K562 (cell line): ENCODE measurements around the gene LSM4. TPM values are rescaled to one million over a fixed set of nuclear protein-coding genes. Genes with fewer than 3 reads are reported as not detected.

ENCODE experiments used
- ATF1 ChIP-seq, 2 experiments: fragments of 450-650 bp in 1 of 2; IDR thresholded peaks; 2 replicates each; pipeline ENCODE4 v1.6.1; 2016; ENCODE audit warnings: missing compliant biosample characterization in 1 of 2, missing genetic modification characterization in 1 of 2
- CHD4 ChIP-seq: fragments of 200-600 bp; sonication (generic); IDR thresholded peaks from 3 replicates; pipeline ENCODE4 v1.6.1; 2012; ENCODE audit warnings: low read depth, mild to moderate bottlenecking, mixed read lengths, low read length, inconsistent platforms; ENCODE audit not compliant: insufficient read depth, insufficient replicate concordance, poor library complexity, severe bottlenecking
- FOSL1 ChIP-seq: fragments of 200-800 bp; sonication (Bioruptor generic); conservative IDR thresholded peaks from 2 replicates; pipeline ENCODE4 v1.6.1; 2016; ENCODE audit warnings: missing genetic modification characterization, missing compliant biosample characterization
- IRF2 ChIP-seq: sonication (generic); formaldehyde crosslinking; IDR thresholded peaks from 2 replicates; pipeline ENCODE4 v1.8.1; 2022; ENCODE audit warnings: mild to moderate bottlenecking, missing genetic modification reagents
- MEF2D ChIP-seq: conservative IDR thresholded peaks from 2 replicates; pipeline ENCODE4 v1.6.1; 2016; ENCODE audit warnings: low read depth, missing genetic modification characterization, missing compliant biosample characterization
- MYNN ChIP-seq, 2 experiments: sonication (generic); formaldehyde crosslinking in 1 of 2; IDR thresholded peaks; 2 replicates each; pipeline versions ENCODE4 v1.5.0 to v1.6.1; 2016 to 2020; ENCODE audit warnings: antibody characterized with exemption in 1 of 2, missing genetic modification reagents in 1 of 2
- RBM25 ChIP-seq: fragments of 200-400 bp; formaldehyde crosslinking; IDR thresholded peaks from 2 replicates; pipeline ENCODE4 v1.6.1; 2018; ENCODE audit warnings: low read length, low read depth, moderate library complexity; ENCODE audit not compliant: severe bottlenecking
- TAF1 ChIP-seq: IDR thresholded peaks from 2 replicates; pipeline ENCODE4 v1.6.1; 2011; ENCODE audit warnings: mild to moderate bottlenecking, low read length, moderate library complexity; ENCODE audit not compliant: insufficient read depth, control insufficient read depth, severe bottlenecking; ENCODE audit errors: extremely low read depth
- TFAP4 ChIP-seq: sonication (generic); formaldehyde crosslinking; IDR thresholded peaks from 2 replicates; pipeline ENCODE4 v1.8.0; 2022; ENCODE audit warnings: missing genetic modification reagents, mild to moderate bottlenecking, moderate library complexity, borderline replicate concordance
- TFE3 ChIP-seq: fragments of 450-650 bp; formaldehyde crosslinking; IDR thresholded peaks from 2 replicates; pipeline ENCODE4 v1.4.0; 2020; ENCODE audit warnings: mild to moderate bottlenecking, mixed read lengths
- TRIM28 ChIP-seq: fragments of 450-650 bp; IDR thresholded peaks from 2 replicates; pipeline ENCODE4 v1.6.1; 2017
- TSC22D4 ChIP-seq: fragments of 450-650 bp; IDR thresholded peaks from 2 replicates; pipeline ENCODE4 v1.6.1; 2016; ENCODE audit warnings: missing genetic modification characterization, missing biosample characterization, control low read depth
- ZC3H4 ChIP-seq: sonication (generic); formaldehyde crosslinking; IDR thresholded peaks from 2 replicates; pipeline ENCODE4 v1.9.0; 2021; ENCODE audit warnings: missing genetic modification reagents, borderline replicate concordance
- ZNF695 ChIP-seq: fragments of 450-650 bp; formaldehyde crosslinking; IDR thresholded peaks from 2 replicates; pipeline ENCODE4 v1.4.0; 2020; ENCODE audit warnings: mild to moderate bottlenecking, moderate library complexity
- ZNF696 ChIP-seq: fragments of 250-450 bp; sonication (Bioruptor Pico); conservative IDR thresholded peaks from 2 replicates; pipeline ENCODE4 v1.4.0; 2020; ENCODE audit warnings: mild to moderate bottlenecking, moderate library complexity
- polyA plus RNA-seq, 8 experiments: library from polyadenylated mRNA; depleted of rRNA in 4 of 8; stranded (reverse) in 5 of 8; unstranded in 3 of 8; fragments of >200 nt; fragmentation: Nextera tagmentation in 2 of 8; fragmentation: Illumina TruSeq in 1 of 8; extraction: Ambion mirVana in 2 of 8; extraction: Trizol in 1 of 8; gene quantifications; 2 replicates each; pipeline versions ENCODE4 v1.2.1 to v1.2.3, GENCODE V29; 2011 to 2014; ENCODE audit warnings: inconsistent platforms in 1 of 8, missing spikeins in 1 of 8
- total RNA-seq, 7 experiments: library from RNA; depleted of rRNA in 6 of 7; stranded (reverse); fragments of >200 nt in 6 of 7; fragmentation: Illumina TruSeq in 2 of 7; extraction: Trizol in 2 of 7; gene quantifications; 2 replicates each; pipeline versions ENCODE4 v1.2.1 to v1.2.3, GENCODE V29; 2011 to 2021; ENCODE audit warnings: low replicate concordance in 1 of 7
- TF ChIP-seq, protein P1 (sequence below): IDR thresholded peaks from 2 replicates; pipeline ENCODE4 v1.6.1; 2011; ENCODE audit not compliant: insufficient read length; ENCODE audit errors: extremely low read depth
- TF ChIP-seq, protein P2 (sequence below): fragments of 250-450 bp; sonication (Bioruptor Pico); IDR thresholded peaks from 2 replicates; pipeline ENCODE4 v1.5.0; 2021; ENCODE audit warnings: mild to moderate bottlenecking, moderate library complexity

Gene LSM4
- total and polyA plus RNA-seq, 9 of the 15 experiments (the other 6 are each of a cell fraction or from before 2014, with no cell fraction given) = 11.9 to 763 (median 202) TPM

DNA sequence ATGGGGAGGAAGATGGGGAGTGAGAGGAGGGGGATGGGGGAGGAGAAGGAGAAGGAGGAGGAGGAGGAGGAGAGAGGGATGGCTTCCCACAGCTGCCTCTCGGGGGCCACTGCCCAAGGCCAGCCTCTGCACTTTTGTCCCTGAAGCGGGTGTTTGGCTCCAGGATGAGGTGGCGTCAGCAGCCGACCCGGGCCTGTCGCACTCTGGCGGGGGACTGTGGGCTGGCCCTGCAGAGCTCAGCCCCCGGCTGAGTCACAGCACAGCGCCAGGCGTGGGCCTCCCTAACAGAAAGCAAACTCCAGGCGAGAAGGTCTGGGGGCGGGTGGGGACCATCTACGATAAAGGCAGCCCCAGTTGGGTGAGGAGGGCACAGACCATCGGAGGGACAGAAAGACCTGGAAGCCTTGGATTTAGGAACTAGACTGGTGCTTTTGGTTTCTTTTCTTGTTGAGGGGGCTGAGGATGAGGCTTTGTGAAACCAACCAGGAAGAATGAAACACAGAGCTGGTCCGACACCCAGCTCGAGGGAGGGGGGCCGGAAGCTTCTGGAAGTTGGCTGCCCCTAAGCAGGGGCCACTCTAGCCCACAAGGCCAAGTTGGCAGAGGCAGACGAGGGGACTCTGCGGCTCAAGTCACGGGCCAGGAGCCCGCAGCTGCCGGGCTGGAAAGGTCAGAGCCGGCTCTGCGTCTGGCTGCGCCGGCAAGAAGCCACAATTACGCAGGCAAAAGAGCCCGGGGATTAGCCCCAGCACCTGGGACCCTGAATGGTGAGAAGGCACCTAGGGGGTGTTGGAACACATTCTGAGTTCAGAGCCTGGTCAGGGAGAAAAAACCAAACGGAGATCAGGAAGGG, 18.2 kb downstream of the LSM4 start (continued):
- peak; percentile 29; the same call in 1 of the 2 replicates for TF ChIP-seq ATF1 (CRISPR knock-in tag; IDR thresholded peaks at IDR 0.05)
- peak; percentile 71 for TF ChIP-seq ATF1 (tag; IDR thresholded peaks at IDR 0.05)
- TF ChIP-seq TFE3 = no peak
- no peak for TF ChIP-seq ZNF695
- peak; percentile 69 for TF ChIP-seq TAF1
- no peak for TF ChIP-seq ZNF696 (CRISPR knock-in tag)
- TF ChIP-seq, protein P1, sequence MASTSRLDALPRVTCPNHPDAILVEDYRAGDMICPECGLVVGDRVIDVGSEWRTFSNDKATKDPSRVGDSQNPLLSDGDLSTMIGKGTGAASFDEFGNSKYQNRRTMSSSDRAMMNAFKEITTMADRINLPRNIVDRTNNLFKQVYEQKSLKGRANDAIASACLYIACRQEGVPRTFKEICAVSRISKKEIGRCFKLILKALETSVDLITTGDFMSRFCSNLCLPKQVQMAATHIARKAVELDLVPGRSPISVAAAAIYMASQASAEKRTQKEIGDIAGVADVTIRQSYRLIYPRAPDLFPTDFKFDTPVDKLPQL = no peak
- peak; percentile 91 for TF ChIP-seq FOSL1 (tag)
- TF ChIP-seq CHD4 = no peak
- peak; percentile 58; the same call in 1 of the 2 replicates for TF ChIP-seq TRIM28
- peak; percentile 73 for TF ChIP-seq MYNN (IDR thresholded peaks at IDR 0.05)
- TF ChIP-seq MYNN (CRISPR knock-in tag; IDR thresholded peaks at IDR 0.05) = no peak
- TF ChIP-seq TFAP4 (CRISPR knock-in tag) = peak; percentile 85; the same call in 1 of the 2 replicates
- TF ChIP-seq RBM25 = no peak
- TF ChIP-seq, protein P2, sequence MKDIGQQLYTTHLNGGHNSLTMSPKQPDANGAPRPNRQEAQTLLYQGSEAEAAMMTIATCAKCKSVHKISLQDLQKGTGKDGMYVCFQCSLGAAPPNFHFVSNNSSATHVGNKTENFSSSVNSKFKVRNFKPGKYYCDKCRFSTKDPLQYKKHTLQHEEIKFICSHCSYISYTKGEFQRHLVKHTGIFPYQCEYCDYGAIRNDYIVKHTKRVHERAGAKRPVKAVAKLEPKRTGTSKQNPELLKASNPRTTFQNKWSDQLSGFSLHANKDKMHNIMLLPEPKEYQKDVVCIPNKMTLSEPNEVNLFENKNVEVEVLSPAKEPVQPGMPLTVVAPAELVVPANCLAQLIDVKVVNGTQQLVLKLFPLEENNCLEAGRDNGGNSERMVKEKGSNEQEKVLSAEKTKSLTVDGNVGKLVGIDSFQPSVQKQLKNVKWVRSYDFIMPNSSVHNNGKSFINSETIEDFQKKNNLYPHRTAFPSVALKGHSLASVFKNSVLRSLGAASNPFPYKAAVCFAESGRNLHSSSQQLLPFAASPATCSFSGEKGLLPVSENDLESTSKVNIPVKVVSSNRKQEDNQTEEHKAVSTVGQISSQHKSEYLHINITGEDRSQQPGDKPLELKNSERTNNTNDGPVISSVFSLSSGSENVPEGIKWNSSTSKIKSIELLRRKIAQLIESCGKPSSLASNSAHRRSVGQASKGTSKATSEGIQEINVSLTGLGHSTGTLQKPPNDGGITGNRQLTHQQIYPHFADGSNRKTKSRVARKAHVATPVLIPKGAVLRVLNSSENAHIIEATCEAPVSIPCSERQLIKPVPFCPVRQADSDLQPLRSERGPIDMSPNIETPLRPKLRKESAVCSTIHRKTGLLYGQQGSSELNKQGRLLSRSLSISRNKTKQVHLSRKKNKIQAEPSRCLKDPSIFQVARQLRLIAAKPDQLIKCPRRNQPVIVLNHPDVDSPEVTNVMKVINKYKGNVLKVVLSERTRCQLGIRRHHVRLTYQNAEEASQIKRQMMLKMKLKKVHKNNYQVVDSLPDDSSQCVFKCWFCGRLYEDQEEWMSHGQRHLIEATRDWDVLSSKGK = no peak
- TF ChIP-seq MEF2D = no peak
- TF ChIP-seq TSC22D4 (tag) = no peak
- no peak for TF ChIP-seq ZC3H4 (CRISPR knock-in tag)
- TF ChIP-seq IRF2 (CRISPR knock-in tag) = no peak
